Measurements from ENCODE around the gene CMTM3.
A peak's percentile ranks its signal among the peaks of the same experiment; 100 is the strongest.

CMTM3 gene

GRCh38 chr16:66650707-66651473 lies 46.4 kb downstream of the CMTM3 start:
- H3K36me3 ChIP-seq (ENCODE audit: insufficient read depth): no peaks in the 10 kb centered on the region
- H3K27ac ChIP-seq: no peak overlapping the region
- peak; percentile 94 for TF ChIP-seq CTCF (conservative IDR thresholded peaks at IDR 0.05; ENCODE audit: low read depth, low read length)
- no peaks in the 10 kb centered on the region for H4K20me1 ChIP-seq (ENCODE audit: insufficient read depth)
- no peaks in the 10 kb centered on the region for H3K79me2 ChIP-seq (ENCODE audit: insufficient read depth, low read depth)
- H3K9ac ChIP-seq: no peak overlapping the region
- no peaks in the 10 kb centered on the region for H3K27me3 ChIP-seq (ENCODE audit: insufficient read depth, low read depth)
- H3K4me2 ChIP-seq: peak overlapping the region; percentile 48
- H2AFZ ChIP-seq (ENCODE audit: low read depth): peak overlapping the region; percentile 32
- peaks cover 29% of the 10 kb centered on the region for H3K4me1 ChIP-seq (ENCODE audit: low read depth, poor library complexity, severe bottlenecking)
- H3K4me3 ChIP-seq (IDR thresholded peaks at IDR 0.05; ENCODE audit: insufficient read depth, low read depth, low read length): no peak overlapping the region

- Histone ChIP-seq H2AFZ (ENCODE audit: low read depth) (peak overlapping the region; percentile 32), H3K27ac (no peak overlapping the region), H3K4me3 (IDR thresholded peaks at IDR 0.05; ENCODE audit: insufficient read depth, low read depth, low read length) (no peak overlapping the region)
Observed at GRCh38 chr16:66651474-66651765, 46.9 kb downstream of the CMTM3 start.

GRCh38 chr16:66651965-66652364 lies 47.5 kb downstream of the CMTM3 start:
- H3K79me2 ChIP-seq (ENCODE audit: insufficient read depth, low read depth): no peaks in the 10 kb centered on the region
- no peak overlapping the region for H3K4me3 ChIP-seq (IDR thresholded peaks at IDR 0.05; ENCODE audit: insufficient read depth, low read depth, low read length)
- H3K4me1 ChIP-seq (ENCODE audit: low read depth, poor library complexity, severe bottlenecking): peaks cover 29% of the 10 kb centered on the region
- no peaks in the 10 kb centered on the region for H3K36me3 ChIP-seq (ENCODE audit: insufficient read depth)
- H2AFZ ChIP-seq (ENCODE audit: low read depth): no peak overlapping the region
- no peak for TF ChIP-seq CTCF (conservative IDR thresholded peaks at IDR 0.05; ENCODE audit: low read depth, low read length)
- H3K9ac ChIP-seq: no peak overlapping the region
- no peaks in the 10 kb centered on the region for H4K20me1 ChIP-seq (ENCODE audit: insufficient read depth)
- H3K27ac ChIP-seq: no peak overlapping the region
- no peaks in the 10 kb centered on the region for H3K27me3 ChIP-seq (ENCODE audit: insufficient read depth, low read depth)
- no peak overlapping the region for H3K4me2 ChIP-seq

More at GRCh38 chr16:66651474-66651765, 46.9 kb downstream of the CMTM3 start:
- peaks cover 29% of the 10 kb centered on the region for H3K4me1 ChIP-seq (ENCODE audit: low read depth, poor library complexity, severe bottlenecking)
- peak overlapping the region; percentile 48 for H3K4me2 ChIP-seq
- no peak for TF ChIP-seq CTCF (conservative IDR thresholded peaks at IDR 0.05; ENCODE audit: low read depth, low read length)
- no peaks in the 10 kb centered on the region for H3K79me2 ChIP-seq (ENCODE audit: insufficient read depth, low read depth)
- H3K27me3 ChIP-seq (ENCODE audit: insufficient read depth, low read depth): no peaks in the 10 kb centered on the region
- H3K36me3 ChIP-seq (ENCODE audit: insufficient read depth): no peaks in the 10 kb centered on the region
- H4K20me1 ChIP-seq (ENCODE audit: insufficient read depth): no peaks in the 10 kb centered on the region
- H3K9ac ChIP-seq: no peak overlapping the region

- Histone ChIP-seq H4K20me1 (ENCODE audit: insufficient read depth) (no peaks in the 10 kb centered on the region), H3K4me3 (IDR thresholded peaks at IDR 0.05; ENCODE audit: insufficient read depth, low read depth, low read length) (no peak overlapping the region), H2AFZ (ENCODE audit: low read depth) (peak overlapping the region; percentile 34; the same call in 1 of the 2 replicates), H3K4me1 (ENCODE audit: low read depth, poor library complexity, severe bottlenecking) (peaks cover 29% of the 10 kb centered on the region), H3K27me3 (ENCODE audit: insufficient read depth, low read depth) (no peaks in the 10 kb centered on the region), H3K36me3 (ENCODE audit: insufficient read depth) (no peaks in the 10 kb centered on the region), H3K27ac (peak overlapping the region; percentile 33; the same call in 1 of the 2 replicates), H3K9ac (no peak overlapping the region), H3K4me2 (peak overlapping the region; percentile 45; the same call in 1 of the 2 replicates), H3K79me2 (ENCODE audit: insufficient read depth, low read depth) (no peaks in the 10 kb centered on the region)
- TF ChIP-seq CTCF (conservative IDR thresholded peaks at IDR 0.05; ENCODE audit: low read depth, low read length): no peak
Observed at GRCh38 chr16:66652661-66653360, 48.3 kb downstream of the CMTM3 start.
